OCI-LY1 (cell line): ENCODE measurements around the gene ELN.

ENCODE experiments used
- EZH2 ChIP-seq: fragments of 200-600 bp; sonication (generic), shearing (Covaris generic); IDR thresholded peaks from 2 replicates; pipeline ENCODE4 v1.8.0; 2017; ENCODE audit warnings: borderline replicate concordance, mixed run types, mild to moderate bottlenecking, antibody characterized with exemption, low read length, moderate library complexity, mixed read lengths
- TF ChIP-seq, protein P1 (sequence below): fragments of 200-600 bp; sonication (generic), shearing (Covaris generic); IDR thresholded peaks from 2 replicates; pipeline ENCODE4 v1.5.1; 2017; ENCODE audit warnings: mild to moderate bottlenecking, antibody characterized with exemption, low read length, moderate library complexity, mixed read lengths

DNA sequence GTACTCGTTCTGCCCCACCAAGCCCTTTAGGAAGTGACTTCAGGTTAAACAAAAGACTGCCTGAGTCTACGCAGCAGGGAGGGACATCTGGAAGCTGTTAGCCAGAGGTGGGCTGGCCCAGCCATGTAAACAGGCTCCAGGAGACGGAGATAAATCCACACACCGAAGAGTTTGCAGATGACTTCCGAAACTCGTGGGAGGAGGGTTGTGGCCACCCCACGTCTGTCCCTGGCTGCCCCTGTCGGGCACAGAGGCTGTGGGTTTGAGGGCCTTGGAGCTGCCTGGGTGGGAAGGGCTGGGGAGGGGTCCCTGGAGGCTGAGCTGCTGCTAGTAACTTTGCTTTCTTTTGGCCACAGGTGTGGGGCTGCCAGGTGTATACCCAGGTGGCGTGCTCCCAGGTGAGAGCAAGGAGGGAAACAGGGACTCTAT lies 15.6 kb downstream of the ELN start:
- no peak for TF ChIP-seq EZH2
- TF ChIP-seq, protein P1, sequence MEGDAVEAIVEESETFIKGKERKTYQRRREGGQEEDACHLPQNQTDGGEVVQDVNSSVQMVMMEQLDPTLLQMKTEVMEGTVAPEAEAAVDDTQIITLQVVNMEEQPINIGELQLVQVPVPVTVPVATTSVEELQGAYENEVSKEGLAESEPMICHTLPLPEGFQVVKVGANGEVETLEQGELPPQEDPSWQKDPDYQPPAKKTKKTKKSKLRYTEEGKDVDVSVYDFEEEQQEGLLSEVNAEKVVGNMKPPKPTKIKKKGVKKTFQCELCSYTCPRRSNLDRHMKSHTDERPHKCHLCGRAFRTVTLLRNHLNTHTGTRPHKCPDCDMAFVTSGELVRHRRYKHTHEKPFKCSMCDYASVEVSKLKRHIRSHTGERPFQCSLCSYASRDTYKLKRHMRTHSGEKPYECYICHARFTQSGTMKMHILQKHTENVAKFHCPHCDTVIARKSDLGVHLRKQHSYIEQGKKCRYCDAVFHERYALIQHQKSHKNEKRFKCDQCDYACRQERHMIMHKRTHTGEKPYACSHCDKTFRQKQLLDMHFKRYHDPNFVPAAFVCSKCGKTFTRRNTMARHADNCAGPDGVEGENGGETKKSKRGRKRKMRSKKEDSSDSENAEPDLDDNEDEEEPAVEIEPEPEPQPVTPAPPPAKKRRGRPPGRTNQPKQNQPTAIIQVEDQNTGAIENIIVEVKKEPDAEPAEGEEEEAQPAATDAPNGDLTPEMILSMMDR, result no peak
